Amygdala (tissue), 56 donors: ENCODE data around the gene TUBB1.

Experiments
- DNase-seq, 56 donors: peaks; one replicate each; lab custom pipeline; 2025; lab: John Stamatoyannopoulos, UW

TUBB1 gene

GRCh38 chr20:59016795-59017492 is 2.3 kb upstream of the TUBB1 start:
- DNase-seq, result no peak

- DNase-seq, result no peak
These were observed 1.6 kb upstream of the TUBB1 start for GRCh38 chr20:59017493-59018231.

GRCh38 chr20:59018817-59019216 is 412 bp upstream of the TUBB1 start:
- no peak for DNase-seq

GRCh38 chr20:59020938-59021551 is 1.8 kb downstream of the TUBB1 start:
- no peak for DNase-seq

- no peak for DNase-seq
These were observed 3.5 kb downstream of the TUBB1 start for GRCh38 chr20:59022754-59023153.

- DNase-seq, result no peak
These were observed 4.4 kb downstream of the TUBB1 start for GRCh38 chr20:59023616-59024015.

GRCh38 chr20:59024111-59024530 is 4.9 kb downstream of the TUBB1 start:
- no peak for DNase-seq

GRCh38 chr20:59025086-59025485 is 5.9 kb downstream of the TUBB1 start:
- no peak for DNase-seq

GRCh38 chr20:59025511-59025910 is 6.3 kb downstream of the TUBB1 start:
- no peak for DNase-seq

- no peak for DNase-seq
These were observed 7.9 kb downstream of the TUBB1 start for GRCh38 chr20:59026904-59027740.

GRCh38 chr20:59027741-59028320 is 8.6 kb downstream of the TUBB1 start:
- no peak for DNase-seq

GRCh38 chr20:59028812-59029211 is 9.6 kb downstream of the TUBB1 start:
- DNase-seq, result no peak

- no peak for DNase-seq
These were observed 11.8 kb downstream of the TUBB1 start for GRCh38 chr20:59030911-59031563.

GRCh38 chr20:59031564-59032022 is 12.4 kb downstream of the TUBB1 start:
- DNase-seq, result no peak

- peak; percentile 70 to 98 (median 93) for DNase-seq
These were observed 12.9 kb downstream of the TUBB1 start, which contains the start of gene ATP5F1E for GRCh38 chr20:59032023-59032712. TSS of gene ATP5F1E (minus strand) at chr20:59032335. CDS start at chr20:59032251, 84 bp downstream.

- DNase-seq, result peak in 3 of 56 donors; percentile 46 to 71 (median 66)
These were observed 13.5 kb downstream of the TUBB1 start for GRCh38 chr20:59032713-59033059.

- DNase-seq, result no peak
These were observed 13.9 kb downstream of the TUBB1 start for GRCh38 chr20:59033093-59033492.

- no peak for DNase-seq
These were observed 14.5 kb downstream of the TUBB1 start for GRCh38 chr20:59033616-59034165.

- DNase-seq, result no peak
These were observed 16.2 kb downstream of the TUBB1 start for GRCh38 chr20:59035381-59035780.
